LNCAP (cell line): ENCODE results near the gene AIG1.

Experiments used
- TF ChIP-seq, protein P1 (sequence below): fragments of 450-650 bp; IDR thresholded peaks from 2 replicates; pipeline ENCODE4 v1.5.1; 2017; ENCODE audit warnings: mild to moderate bottlenecking

Gene AIG1

DNA sequence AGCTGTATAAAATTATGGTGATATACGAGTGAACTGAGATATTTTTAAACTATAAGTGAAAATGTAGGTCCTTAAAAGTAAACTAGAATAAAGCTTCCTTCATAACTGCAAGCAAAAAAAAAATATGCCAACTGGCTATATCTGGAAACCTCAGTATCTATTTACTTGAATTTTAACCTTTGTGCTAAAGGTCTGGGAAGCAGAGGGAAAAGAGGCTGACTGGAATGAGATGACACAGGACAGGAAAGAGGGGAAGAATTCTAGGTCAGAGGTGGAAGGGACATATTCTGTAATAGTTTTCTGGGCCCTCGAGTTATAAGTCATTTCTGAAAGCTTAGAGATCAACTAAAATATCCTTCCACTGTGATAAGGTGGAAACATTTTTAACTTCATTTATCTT, 46.8 kb downstream of the AIG1 start:
- TF ChIP-seq, protein P1, sequence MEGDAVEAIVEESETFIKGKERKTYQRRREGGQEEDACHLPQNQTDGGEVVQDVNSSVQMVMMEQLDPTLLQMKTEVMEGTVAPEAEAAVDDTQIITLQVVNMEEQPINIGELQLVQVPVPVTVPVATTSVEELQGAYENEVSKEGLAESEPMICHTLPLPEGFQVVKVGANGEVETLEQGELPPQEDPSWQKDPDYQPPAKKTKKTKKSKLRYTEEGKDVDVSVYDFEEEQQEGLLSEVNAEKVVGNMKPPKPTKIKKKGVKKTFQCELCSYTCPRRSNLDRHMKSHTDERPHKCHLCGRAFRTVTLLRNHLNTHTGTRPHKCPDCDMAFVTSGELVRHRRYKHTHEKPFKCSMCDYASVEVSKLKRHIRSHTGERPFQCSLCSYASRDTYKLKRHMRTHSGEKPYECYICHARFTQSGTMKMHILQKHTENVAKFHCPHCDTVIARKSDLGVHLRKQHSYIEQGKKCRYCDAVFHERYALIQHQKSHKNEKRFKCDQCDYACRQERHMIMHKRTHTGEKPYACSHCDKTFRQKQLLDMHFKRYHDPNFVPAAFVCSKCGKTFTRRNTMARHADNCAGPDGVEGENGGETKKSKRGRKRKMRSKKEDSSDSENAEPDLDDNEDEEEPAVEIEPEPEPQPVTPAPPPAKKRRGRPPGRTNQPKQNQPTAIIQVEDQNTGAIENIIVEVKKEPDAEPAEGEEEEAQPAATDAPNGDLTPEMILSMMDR = no peak

GRCh38 chr6:143107911-143108761, 47.4 kb downstream of the AIG1 start:
- TF ChIP-seq, protein P1 = no peak

DNA sequence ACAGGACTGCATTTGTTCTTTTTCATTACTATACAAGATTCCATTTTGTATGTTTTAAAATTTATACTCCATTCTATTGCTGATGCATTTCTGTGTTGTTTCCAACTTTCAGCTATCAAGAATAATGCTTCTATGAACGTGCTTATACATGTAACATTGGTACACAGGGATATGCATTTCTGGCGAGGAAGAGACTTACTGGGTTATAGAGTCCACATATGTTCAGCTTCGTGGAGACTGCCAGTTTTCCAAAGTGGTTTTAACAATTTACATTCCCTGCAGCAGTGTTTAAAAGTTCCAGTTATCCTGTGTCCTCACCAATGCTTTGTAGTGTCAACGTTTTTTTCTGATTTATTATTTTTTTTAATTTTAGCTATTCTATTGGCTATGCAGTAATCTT, 48.5 kb downstream of the AIG1 start:
- TF ChIP-seq, protein P1 = no peak

GRCh38 chr6:143110572-143110971, 49.9 kb downstream of the AIG1 start:
- TF ChIP-seq, protein P1 = no peak

GRCh38 chr6:143110996-143111395, 50.3 kb downstream of the AIG1 start:
- TF ChIP-seq, protein P1 = no peak

GRCh38 chr6:143111443-143111842, 50.8 kb downstream of the AIG1 start:
- TF ChIP-seq, protein P1 = no peak

- TF ChIP-seq, protein P1 = no peak
Measured at GRCh38 chr6:143112084-143112768, 51.5 kb downstream of the AIG1 start.
